Natural killer cell (primary cell): ENCODE data around the gene SNAP29. TPM values are rescaled to one million over a fixed set of nuclear protein-coding genes. Genes with fewer than 3 reads are reported as not detected.

ENCODE experiments used
- ATAC-seq, 3 donors: fragments of 150-1000 bp in 2 of 3; fragments of 200-7000 bp in 1 of 3; cut with Tn5 transposase; 1 replicate in 1 of 3; 2 replicates in 2 of 3; pipeline ENCODE4 v1.10.0; 2021; ENCODE audit warnings: mild to moderate bottlenecking in 2 of 3, moderate library complexity in 2 of 3
- DNase-seq, 2 donors: peaks; one replicate each; pipeline versions ENCODE4 v3.0.0 to v3.0.0-alpha.2; 2013 to 2021; ENCODE audit warnings: mixed read lengths in 1 of 2
- H3K27ac ChIP-seq: one replicate; pipeline ENCODE4 v1.5.1; 2013; ENCODE audit warnings: mild to moderate bottlenecking, low read length
- H3K27me3 ChIP-seq: one replicate; pipeline ENCODE4 v1.6.1; 2013; ENCODE audit warnings: low read length; ENCODE audit not compliant: control insufficient read depth, insufficient read depth
- H3K36me3 ChIP-seq: one replicate; pipeline ENCODE4 v1.6.1; 2013; ENCODE audit warnings: low read length; ENCODE audit not compliant: control insufficient read depth, insufficient read depth
- H3K4me1 ChIP-seq: one replicate; pipeline ENCODE4 v1.6.1; 2013; ENCODE audit warnings: low read length; ENCODE audit not compliant: control insufficient read depth, insufficient read depth
- H3K4me3 ChIP-seq: one replicate; pipeline ENCODE4 v1.5.1; 2013; ENCODE audit warnings: low read length
- H3K9me3 ChIP-seq: one replicate; pipeline ENCODE4 v1.6.1; 2013; ENCODE audit warnings: low read length; ENCODE audit not compliant: control insufficient read depth, insufficient read depth
- H3K27ac Mint-ChIP-seq, 2 donors: one replicate each; pipeline ENCODE4 v1.8.0; 2022; ENCODE audit warnings: mild to moderate bottlenecking in 2 of 2, mixed read lengths in 2 of 2, moderate library complexity in 1 of 2
- H3K27me3 Mint-ChIP-seq, 2 donors: one replicate each; pipeline ENCODE4 v1.8.0; 2022; ENCODE audit warnings: low read depth in 2 of 2, mixed read lengths in 2 of 2
- H3K36me3 Mint-ChIP-seq: one replicate; pipeline ENCODE4 v1.8.0; 2022; ENCODE audit warnings: mixed read lengths
- H3K4me1 Mint-ChIP-seq, 2 donors: one replicate each; pipeline ENCODE4 v1.8.0; 2022; ENCODE audit warnings: mixed read lengths in 2 of 2
- H3K4me3 Mint-ChIP-seq: one replicate; pipeline ENCODE4 v1.8.0; 2022; ENCODE audit warnings: mild to moderate bottlenecking, moderate library complexity, mixed read lengths
- H3K9me3 Mint-ChIP-seq, 2 donors: one replicate each; pipeline ENCODE4 v1.8.0; 2022; ENCODE audit warnings: mixed read lengths in 2 of 2
- WGBS: methylation state at CpG from one replicate; pipeline ENCODE4 v1.1.7; 2013; ENCODE audit warnings: missing lambda C conversion rate; ENCODE audit not compliant: insufficient coverage; 5-methylcytosine and 5-hydroxymethylcytosine counted together
- intact Hi-C: fragments of 100-400 bp; cut with micrococcal nuclease; formaldehyde crosslinking; loops from one replicate; pipeline ENCODE4 v1.14.2; 2022
- total RNA-seq, 4 donors: library from RNA; stranded (reverse); fragments of 120-200 nt in 1 of 4; gene quantifications; one replicate each; pipeline versions ENCODE4 v1.2.3 to v1.2.4, GENCODE V29; 2013 to 2022
- TF ChIP-seq, protein P1 (sequence below): fragments of 200-600 bp; IDR thresholded peaks from one replicate; pipeline ENCODE4 v1.8.0; 2022; ENCODE audit warnings: antibody characterized with exemption

SNAP29 gene
- total RNA-seq, 3 donors from 2014 or later (not counting 1 experiment from before 2014, with no cell fraction given) = 35.1 to 40.3 (median 36.8) TPM

DNA sequence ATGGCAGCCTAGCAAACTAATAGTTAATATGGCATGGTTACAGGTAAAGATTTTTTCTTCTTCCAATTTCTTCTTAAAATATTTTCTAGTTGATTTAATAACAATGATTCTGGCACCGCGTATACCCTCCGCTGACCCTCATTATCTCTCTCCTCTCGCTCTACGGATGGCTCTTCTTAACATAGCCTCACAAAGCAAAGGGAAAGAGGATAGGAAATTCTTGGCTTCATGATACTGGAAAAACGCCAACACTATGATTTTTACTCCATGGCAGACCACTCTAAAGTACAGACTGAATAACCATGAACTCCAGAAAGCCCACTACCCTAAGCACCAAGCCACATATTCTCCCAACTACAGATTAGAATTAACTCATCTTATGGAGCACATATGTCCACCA, 6.3 kb upstream of the SNAP29 start:
- Histone ChIP-seq H3K4me1 (peaks cover 14% of the 10 kb centered on the region), H3K27me3 (no peaks in the 10 kb centered on the region), H3K9me3 (no peaks in the 10 kb centered on the region), H3K4me3 (no peak overlapping the region), H3K27ac (no peak overlapping the region), H3K36me3 (no peaks in the 10 kb centered on the region)
- WGBS = 95% methylated on average over 4 of the region's 6 CpGs
- Mint-ChIP-seq H3K27ac (peak overlapping the region in 1 of 2 donors; percentile 21), H3K4me3 (no peak overlapping the region), H3K4me1 (peaks cover 50 to 59% of the 10 kb centered on the region in 2 donors), H3K36me3 (no peaks in the 10 kb centered on the region), H3K27me3 (no peaks in the 10 kb centered on the region), H3K9me3 (no peaks in the 10 kb centered on the region)
- intact Hi-C loops = no loop called here
- TF ChIP-seq, protein P1, sequence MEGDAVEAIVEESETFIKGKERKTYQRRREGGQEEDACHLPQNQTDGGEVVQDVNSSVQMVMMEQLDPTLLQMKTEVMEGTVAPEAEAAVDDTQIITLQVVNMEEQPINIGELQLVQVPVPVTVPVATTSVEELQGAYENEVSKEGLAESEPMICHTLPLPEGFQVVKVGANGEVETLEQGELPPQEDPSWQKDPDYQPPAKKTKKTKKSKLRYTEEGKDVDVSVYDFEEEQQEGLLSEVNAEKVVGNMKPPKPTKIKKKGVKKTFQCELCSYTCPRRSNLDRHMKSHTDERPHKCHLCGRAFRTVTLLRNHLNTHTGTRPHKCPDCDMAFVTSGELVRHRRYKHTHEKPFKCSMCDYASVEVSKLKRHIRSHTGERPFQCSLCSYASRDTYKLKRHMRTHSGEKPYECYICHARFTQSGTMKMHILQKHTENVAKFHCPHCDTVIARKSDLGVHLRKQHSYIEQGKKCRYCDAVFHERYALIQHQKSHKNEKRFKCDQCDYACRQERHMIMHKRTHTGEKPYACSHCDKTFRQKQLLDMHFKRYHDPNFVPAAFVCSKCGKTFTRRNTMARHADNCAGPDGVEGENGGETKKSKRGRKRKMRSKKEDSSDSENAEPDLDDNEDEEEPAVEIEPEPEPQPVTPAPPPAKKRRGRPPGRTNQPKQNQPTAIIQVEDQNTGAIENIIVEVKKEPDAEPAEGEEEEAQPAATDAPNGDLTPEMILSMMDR = no peak
- ATAC-seq (no peak), DNase-seq (no peak)

DNA sequence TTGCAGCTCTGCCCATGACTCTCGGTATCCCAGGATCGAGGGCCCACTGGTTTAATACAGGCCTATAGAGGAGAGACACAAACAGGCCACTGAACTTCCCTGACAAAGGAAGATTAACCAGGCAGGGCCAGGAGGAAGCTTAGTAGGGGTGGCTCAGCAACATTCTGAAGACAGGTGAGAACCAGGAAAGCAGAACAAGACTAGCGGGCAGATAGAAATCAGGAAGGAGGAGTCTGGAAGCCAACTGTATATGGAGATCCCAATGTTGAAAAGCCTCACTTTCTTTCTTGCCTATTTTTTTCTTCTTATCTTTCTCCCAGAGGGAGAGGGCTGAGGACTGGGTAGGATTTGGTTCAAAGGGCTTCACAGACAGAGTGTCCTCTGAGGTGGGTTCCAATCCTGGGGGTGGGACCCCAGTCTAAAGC, 5.6 kb upstream of the SNAP29 start:
- Mint-ChIP-seq H3K36me3 (no peaks in the 10 kb centered on the region), H3K9me3 (no peaks in the 10 kb centered on the region), H3K4me1 (peaks cover 55 to 63% of the 10 kb centered on the region in 2 donors), H3K27me3 (no peaks in the 10 kb centered on the region), H3K4me3 (no peak overlapping the region), H3K27ac (peak overlapping the region in 1 of 2 donors; percentile 21)
- no peak for DNase-seq
- intact Hi-C loops = no loop called here
- no peak overlapping the region for H3K27ac ChIP-seq
- H3K9me3 ChIP-seq = no peaks in the 10 kb centered on the region
- no peaks in the 10 kb centered on the region for H3K36me3 ChIP-seq
- ATAC-seq = no peak
- no peaks in the 10 kb centered on the region for H3K27me3 ChIP-seq
- peaks cover 21% of the 10 kb centered on the region for H3K4me1 ChIP-seq
- 91% methylated on average over 3 of the region's 3 CpGs for WGBS
- TF ChIP-seq, protein P1 = no peak
- no peak overlapping the region for H3K4me3 ChIP-seq

DNA sequence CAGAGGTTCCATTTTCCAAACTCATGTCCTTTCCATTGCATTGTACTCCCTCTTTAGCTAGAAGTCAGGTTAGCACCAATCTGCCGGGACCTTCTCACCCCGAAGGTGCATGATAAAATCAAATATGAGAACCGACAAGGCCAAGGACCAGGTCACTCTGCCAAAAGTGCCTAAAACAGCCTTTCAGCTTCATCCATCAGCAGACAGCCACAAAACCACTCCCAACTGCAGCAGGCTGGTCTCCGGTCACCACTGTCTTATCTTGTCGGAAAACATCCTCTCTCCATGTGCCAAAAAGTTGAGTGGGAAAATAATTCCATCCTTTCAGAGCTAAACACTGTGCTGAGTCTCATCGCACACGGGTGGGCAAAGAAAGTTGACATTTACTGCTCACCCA, 1.6 kb upstream of the SNAP29 start:
- H3K4me1 ChIP-seq = peaks cover 48% of the 10 kb centered on the region
- peaks cover 55 to 72% of the 10 kb centered on the region in 2 donors for H3K4me1 Mint-ChIP-seq
- H3K36me3 ChIP-seq = peaks cover 2% of the 10 kb centered on the region
- peak overlapping the region; percentile 89 to 92 for H3K27ac Mint-ChIP-seq
- peak overlapping the region; percentile 97 for H3K4me3 ChIP-seq
- intact Hi-C loops = no loop called here
- peak overlapping the region; percentile 94 for H3K4me3 Mint-ChIP-seq
- no peak overlapping the region for H3K27ac ChIP-seq
- TF ChIP-seq, protein P1 = no peak
- H3K27me3 ChIP-seq = no peaks in the 10 kb centered on the region
- no peaks in the 10 kb centered on the region for H3K9me3 ChIP-seq
- DNase-seq (no peak), ATAC-seq (no peak)
- no peaks in the 10 kb centered on the region for H3K9me3 Mint-ChIP-seq
- no peaks in the 10 kb centered on the region for H3K27me3 Mint-ChIP-seq
- 58% methylated on average over 7 of the region's 7 CpGs for WGBS
- H3K36me3 Mint-ChIP-seq = no peaks in the 10 kb centered on the region
